ENCODE measurements around the gene FAM3D.

GRCh38 chr3:58596834-58597518 lies 69.6 kb downstream of the FAM3D start:
- TF ChIP-seq, protein P1, sequence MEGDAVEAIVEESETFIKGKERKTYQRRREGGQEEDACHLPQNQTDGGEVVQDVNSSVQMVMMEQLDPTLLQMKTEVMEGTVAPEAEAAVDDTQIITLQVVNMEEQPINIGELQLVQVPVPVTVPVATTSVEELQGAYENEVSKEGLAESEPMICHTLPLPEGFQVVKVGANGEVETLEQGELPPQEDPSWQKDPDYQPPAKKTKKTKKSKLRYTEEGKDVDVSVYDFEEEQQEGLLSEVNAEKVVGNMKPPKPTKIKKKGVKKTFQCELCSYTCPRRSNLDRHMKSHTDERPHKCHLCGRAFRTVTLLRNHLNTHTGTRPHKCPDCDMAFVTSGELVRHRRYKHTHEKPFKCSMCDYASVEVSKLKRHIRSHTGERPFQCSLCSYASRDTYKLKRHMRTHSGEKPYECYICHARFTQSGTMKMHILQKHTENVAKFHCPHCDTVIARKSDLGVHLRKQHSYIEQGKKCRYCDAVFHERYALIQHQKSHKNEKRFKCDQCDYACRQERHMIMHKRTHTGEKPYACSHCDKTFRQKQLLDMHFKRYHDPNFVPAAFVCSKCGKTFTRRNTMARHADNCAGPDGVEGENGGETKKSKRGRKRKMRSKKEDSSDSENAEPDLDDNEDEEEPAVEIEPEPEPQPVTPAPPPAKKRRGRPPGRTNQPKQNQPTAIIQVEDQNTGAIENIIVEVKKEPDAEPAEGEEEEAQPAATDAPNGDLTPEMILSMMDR (IDR thresholded peaks at IDR 0.05; ENCODE audit: low read depth, low read length, missing input control) = no peak
- TF ChIP-seq REST (IDR thresholded peaks at IDR 0.05) (peak; percentile 14), MAX (IDR thresholded peaks at IDR 0.05) (peak; percentile 16), RAD21 (IDR thresholded peaks at IDR 0.05) (no peak), YY1 (IDR thresholded peaks at IDR 0.05) (no peak), FOXA1 (IDR thresholded peaks at IDR 0.05) (peak; percentile 41), HNF4G (IDR thresholded peaks at IDR 0.05) (no peak), SP1 (IDR thresholded peaks at IDR 0.05) (peak; percentile 40), HNF4A (conservative IDR thresholded peaks at IDR 0.05) (peak; percentile 58 to 71), TAF1 (conservative IDR thresholded peaks at IDR 0.05) (no peak), JUND (IDR thresholded peaks at IDR 0.05) (peak in 1 of 2 donors; percentile 21), RXRA (IDR thresholded peaks at IDR 0.05) (peak; percentile 68 to 79), ATF3 (IDR thresholded peaks at IDR 0.05) (no peak)
